MM.1S (cell line): ENCODE results near the gene TP53AIP1.

Source experiments
- CTCF ChIP-seq: fragments of 300-600 bp; sonication (generic); IDR thresholded peaks from 2 replicates; pipeline ENCODE4 v1.5.1; 2016; ENCODE audit warnings: antibody characterized with exemption, low read length, mixed read lengths
- EZH2phosphoT487 ChIP-seq: fragments of 300-600 bp; sonication (generic); IDR thresholded peaks from 2 replicates; pipeline ENCODE4 v1.6.1; 2018; ENCODE audit warnings: antibody characterized with exemption, low read length

DNA sequence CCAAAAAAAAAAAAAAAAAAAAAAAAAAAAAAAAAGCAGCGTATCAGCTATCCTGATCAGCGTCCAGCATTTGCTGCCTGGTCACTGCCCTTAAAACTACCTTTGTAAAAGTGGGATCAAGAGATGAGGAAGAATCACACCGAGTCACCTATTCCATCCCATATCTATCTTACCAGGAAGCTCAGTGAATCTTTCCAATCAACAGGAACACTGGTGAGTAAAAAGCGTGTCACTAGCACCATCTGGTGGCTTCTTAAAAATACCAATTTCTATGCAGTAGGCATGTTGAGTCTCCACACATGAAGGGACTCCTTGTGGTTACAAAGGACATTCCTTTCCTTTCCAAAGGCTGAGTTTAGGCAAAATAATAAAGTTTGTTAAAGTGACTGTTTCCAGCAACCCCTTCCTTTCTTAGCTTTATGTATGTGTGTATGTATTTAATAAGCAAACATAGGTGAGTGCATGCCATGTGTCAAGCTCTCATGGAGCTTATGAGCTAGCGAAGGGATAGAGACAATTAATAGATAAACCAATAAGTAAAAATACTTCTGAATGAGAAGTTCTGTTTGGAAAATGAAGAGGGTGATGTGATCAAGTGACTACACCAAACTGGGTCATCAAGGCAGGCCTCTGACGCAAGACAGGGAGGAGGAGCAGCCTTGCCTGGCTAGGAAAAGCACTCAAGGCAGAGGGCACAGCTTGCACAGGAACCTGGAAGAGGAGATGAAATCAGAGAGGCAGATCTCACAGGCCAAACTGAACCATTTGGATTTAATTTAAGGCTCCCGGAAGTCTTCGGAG, 13.9 kb upstream of the TP53AIP1 start:
- TF ChIP-seq CTCF = peak; percentile 74
- TF ChIP-seq EZH2phosphoT487 = no peak
